HepG2 (cell line): ENCODE data around the gene LTB4R. TPM values are rescaled to one million over a fixed set of nuclear protein-coding genes. Genes with fewer than 3 reads are reported as not detected.
A peak's percentile ranks its signal among the peaks of the same experiment; 100 is the strongest.

Experiments used
- EED ChIP-seq: sonication (generic); formaldehyde crosslinking; IDR thresholded peaks from 2 replicates; pipeline ENCODE4 v1.5.0; 2020; ENCODE audit warnings: mild to moderate bottlenecking, missing genetic modification reagents
- GMEB1 ChIP-seq: sonication (generic); formaldehyde crosslinking; IDR thresholded peaks from 2 replicates; pipeline ENCODE4 v1.5.1; 2020; ENCODE audit warnings: missing genetic modification reagents, mild to moderate bottlenecking, borderline replicate concordance
- HINFP ChIP-seq: sonication (generic); formaldehyde crosslinking; IDR thresholded peaks from 2 replicates; pipeline ENCODE4 v1.4.0; 2020; ENCODE audit warnings: low read depth, mild to moderate bottlenecking, missing genetic modification reagents
- HOXA5 ChIP-seq: sonication (generic); formaldehyde crosslinking; IDR thresholded peaks from 2 replicates; pipeline ENCODE4 v1.4.0; 2020; ENCODE audit warnings: missing genetic modification reagents
- LCORL ChIP-seq, 2 experiments: fragments of 450-650 bp in 1 of 2; sonication (generic) in 1 of 2; formaldehyde crosslinking in 1 of 2; IDR thresholded peaks; 2 replicates each; pipeline versions ENCODE4 v1.5.0 to v1.6.1; 2017 to 2020; ENCODE audit warnings: antibody characterized with exemption in 1 of 2, missing genetic modification reagents in 1 of 2
- MAF1 ChIP-seq: sonication (generic); formaldehyde crosslinking; IDR thresholded peaks from 2 replicates; pipeline ENCODE4 v1.5.0; 2020; ENCODE audit warnings: missing genetic modification reagents, borderline replicate concordance
- NFYC ChIP-seq: IDR thresholded peaks from 2 replicates; pipeline ENCODE4 v1.6.1; 2016; ENCODE audit warnings: missing genetic modification reagents, missing compliant biosample characterization
- PAWR ChIP-seq: sonication (generic); formaldehyde crosslinking; IDR thresholded peaks from 2 replicates; pipeline ENCODE4 v1.4.0; 2020; ENCODE audit warnings: missing genetic modification reagents, mild to moderate bottlenecking, borderline replicate concordance
- RBM22 ChIP-seq: fragments of 200-400 bp; formaldehyde crosslinking; optimal IDR thresholded peaks from 2 replicates; pipeline ENCODE3; 2017; ENCODE audit warnings: mild to moderate bottlenecking, low read length, moderate library complexity
- RELA ChIP-seq: sonication (generic); formaldehyde crosslinking; IDR thresholded peaks from 2 replicates; pipeline ENCODE4 v1.4.0; 2020; ENCODE audit warnings: missing genetic modification reagents
- RFX1 ChIP-seq: fragments of 450-650 bp; IDR thresholded peaks from 2 replicates; pipeline ENCODE4 v1.6.1; 2017
- SNAPC4 ChIP-seq: sonication (generic); formaldehyde crosslinking; IDR thresholded peaks from 2 replicates; pipeline ENCODE4 v1.4.0; 2020; ENCODE audit warnings: mild to moderate bottlenecking, missing genetic modification reagents
- SP4 ChIP-seq: sonication (generic); formaldehyde crosslinking; IDR thresholded peaks from 2 replicates; pipeline ENCODE4 v1.8.1; 2023; ENCODE audit warnings: mild to moderate bottlenecking, missing genetic modification reagents
- TP53 ChIP-seq: sonication (generic); formaldehyde crosslinking; conservative IDR thresholded peaks from 2 replicates; pipeline ENCODE4 v1.4.0; 2020; ENCODE audit warnings: missing genetic modification reagents
- ZKSCAN8 ChIP-seq: IDR thresholded peaks from 2 replicates; pipeline ENCODE4 v1.6.1; 2016; ENCODE audit warnings: borderline replicate concordance, missing genetic modification reagents, missing compliant biosample characterization
- ZNF180 ChIP-seq: sonication (generic); formaldehyde crosslinking; IDR thresholded peaks from 2 replicates; pipeline ENCODE4 v1.4.0; 2020; ENCODE audit warnings: low read depth, missing genetic modification reagents, borderline replicate concordance
- ZNF34 ChIP-seq: sonication (generic); formaldehyde crosslinking; IDR thresholded peaks from 2 replicates; pipeline ENCODE4 v1.4.0; 2020; ENCODE audit warnings: mild to moderate bottlenecking, missing genetic modification reagents, borderline replicate concordance
- ZNF543 ChIP-seq: sonication (generic); formaldehyde crosslinking; IDR thresholded peaks from 2 replicates; pipeline ENCODE4 v1.4.0; 2020; ENCODE audit warnings: mild to moderate bottlenecking, missing genetic modification reagents
- ZNF737 ChIP-seq: sonication (generic); formaldehyde crosslinking; IDR thresholded peaks from 2 replicates; pipeline ENCODE4 v1.5.0; 2020; ENCODE audit warnings: missing genetic modification reagents, mild to moderate bottlenecking, borderline replicate concordance
- ZNF740 ChIP-seq: sonication (generic); formaldehyde crosslinking; IDR thresholded peaks from 2 replicates; pipeline ENCODE4 v1.4.0; 2020; ENCODE audit warnings: missing genetic modification reagents
- ZNF768 ChIP-seq: sonication (generic); formaldehyde crosslinking; IDR thresholded peaks from 2 replicates; pipeline ENCODE4 v1.4.0; 2020; ENCODE audit warnings: missing genetic modification reagents
- ZSCAN30 ChIP-seq: sonication (generic); formaldehyde crosslinking; IDR thresholded peaks from 2 replicates; pipeline ENCODE4 v1.5.0; 2020; ENCODE audit warnings: mild to moderate bottlenecking, missing genetic modification reagents
- polyA plus RNA-seq, 8 experiments: library from polyadenylated mRNA; depleted of rRNA in 3 of 8; stranded (reverse) in 7 of 8; unstranded in 1 of 8; fragments of >200 nt; fragmentation: Illumina TruSeq in 4 of 8; extraction: Trizol in 4 of 8; gene quantifications; 2 replicates each; pipeline versions ENCODE4 v1.2.1 to v1.2.3, GENCODE V29; 2011 to 2016; ENCODE audit warnings: low read depth in 4 of 8, missing spikeins in 1 of 8, mixed read lengths in 1 of 8; ENCODE audit not compliant: insufficient read depth in 1 of 8
- total RNA-seq, 5 experiments: library from RNA; depleted of rRNA; stranded (reverse); fragments of >200 nt; fragmentation: Illumina TruSeq; extraction: Trizol; gene quantifications; 2 replicates each; pipeline ENCODE4 v1.2.3, GENCODE V29; 2016; ENCODE audit warnings: low read depth in 1 of 5

Gene LTB4R
- total and polyA plus RNA-seq, 2 of the 13 experiments (the other 11 are each of a cell fraction or from before 2014, with no cell fraction given): 3.2 to 8.2 TPM

- TF ChIP-seq RBM22 (no peak), HOXA5 (CRISPR knock-in tag) (no peak), ZNF180 (no peak), GMEB1 (no peak), ZNF740 (no peak), EED (CRISPR knock-in tag) (no peak), ZNF543 (no peak), LCORL (IDR thresholded peaks at IDR 0.05) (no peak), LCORL (CRISPR knock-in tag; IDR thresholded peaks at IDR 0.05) (no peak), SP4 (CRISPR knock-in tag) (no peak), PAWR (CRISPR knock-in tag) (no peak), RFX1 (no peak), HINFP (CRISPR knock-in tag) (no peak), RELA (no peak), ZSCAN30 (CRISPR knock-in tag) (no peak), SNAPC4 (CRISPR knock-in tag) (no peak), ZNF737 (no peak), MAF1 (CRISPR knock-in tag) (no peak), ZNF34 (CRISPR knock-in tag) (no peak), TP53 (CRISPR knock-in tag) (no peak), NFYC (CRISPR knock-in tag) (no peak), ZNF768 (CRISPR knock-in tag) (peak; percentile 34; the same call in 1 of the 2 replicates), ZKSCAN8 (CRISPR knock-in tag) (no peak)
Measured at GRCh38 chr14:24310646-24311604, at the start of gene LTB4R (continued).
